ENCODE measurements around the gene SIAH2. TPM values are rescaled to one million over a fixed set of nuclear protein-coding genes. Genes with fewer than 3 reads are reported as not detected.

Gene SIAH2
- total RNA-seq, 2 donors from 2014 or later: 15.6 to 19.2 TPM

DNA sequence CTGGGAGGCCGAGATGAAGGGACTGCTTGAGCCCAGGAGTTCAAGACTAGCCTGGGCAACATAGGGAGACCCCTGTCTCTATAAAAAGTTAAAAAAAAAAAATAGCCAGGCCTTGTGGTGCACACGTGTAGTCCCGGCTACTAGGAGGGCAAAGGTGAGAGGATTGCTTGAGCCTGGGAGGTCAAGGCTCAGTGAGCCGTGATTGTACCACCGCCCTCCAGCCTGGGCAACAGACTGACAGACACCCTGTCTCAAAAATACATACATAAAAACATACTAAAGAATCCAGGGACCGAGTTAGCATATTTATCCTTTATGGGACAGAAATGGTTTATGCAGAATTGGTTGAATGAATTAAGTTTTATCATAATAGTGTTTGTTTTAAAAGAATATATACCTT lies 13.7 kb downstream of the SIAH2 start:
- H3K36me3 Mint-ChIP-seq (ENCODE audit: low read depth): peaks cover 2% of the 10 kb centered on the region
- peaks cover 29% of the 10 kb centered on the region for H3K4me1 Mint-ChIP-seq
- Histone ChIP-seq H3K4me1 (ENCODE audit: control insufficient read depth, insufficient read depth, low read length) (peaks cover 3% of the 10 kb centered on the region), H3K27me3 (ENCODE audit: control insufficient read depth, insufficient read depth, low read length, poor library complexity, severe bottlenecking) (no peaks in the 10 kb centered on the region), H3K9me3 (ENCODE audit: control insufficient read depth, low read length) (no peaks in the 10 kb centered on the region), H3K36me3 (ENCODE audit: control insufficient read depth, insufficient read depth, low read length) (no peaks in the 10 kb centered on the region), H3K27ac (ENCODE audit: low read depth, low read length) (no peak overlapping the region), H3K4me3 (ENCODE audit: low read length) (no peak overlapping the region), H3K9ac (ENCODE audit: extremely low read depth, low read length, poor library complexity, severe bottlenecking) (no peak overlapping the region)
- H3K27me3 Mint-ChIP-seq (ENCODE audit: insufficient read depth): no peaks in the 10 kb centered on the region
- no peaks in the 10 kb centered on the region for H3K9me3 Mint-ChIP-seq
- no peak for DNase-seq
- WGBS, 2 experiments (ENCODE audit: insufficient coverage in 1 of 2, insufficient read length in 1 of 2): 86 to 93% methylated on average over 1 to 5 of the region's 6 CpGs
- TF ChIP-seq, protein P1, sequence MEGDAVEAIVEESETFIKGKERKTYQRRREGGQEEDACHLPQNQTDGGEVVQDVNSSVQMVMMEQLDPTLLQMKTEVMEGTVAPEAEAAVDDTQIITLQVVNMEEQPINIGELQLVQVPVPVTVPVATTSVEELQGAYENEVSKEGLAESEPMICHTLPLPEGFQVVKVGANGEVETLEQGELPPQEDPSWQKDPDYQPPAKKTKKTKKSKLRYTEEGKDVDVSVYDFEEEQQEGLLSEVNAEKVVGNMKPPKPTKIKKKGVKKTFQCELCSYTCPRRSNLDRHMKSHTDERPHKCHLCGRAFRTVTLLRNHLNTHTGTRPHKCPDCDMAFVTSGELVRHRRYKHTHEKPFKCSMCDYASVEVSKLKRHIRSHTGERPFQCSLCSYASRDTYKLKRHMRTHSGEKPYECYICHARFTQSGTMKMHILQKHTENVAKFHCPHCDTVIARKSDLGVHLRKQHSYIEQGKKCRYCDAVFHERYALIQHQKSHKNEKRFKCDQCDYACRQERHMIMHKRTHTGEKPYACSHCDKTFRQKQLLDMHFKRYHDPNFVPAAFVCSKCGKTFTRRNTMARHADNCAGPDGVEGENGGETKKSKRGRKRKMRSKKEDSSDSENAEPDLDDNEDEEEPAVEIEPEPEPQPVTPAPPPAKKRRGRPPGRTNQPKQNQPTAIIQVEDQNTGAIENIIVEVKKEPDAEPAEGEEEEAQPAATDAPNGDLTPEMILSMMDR (conservative IDR thresholded peaks at IDR 0.05): no peak
- H3K27ac Mint-ChIP-seq: no peak overlapping the region
- H3K4me3 Mint-ChIP-seq: no peak overlapping the region

GRCh38 chr3:150748684-150749047 lies 14.3 kb downstream of the SIAH2 start:
- H3K4me3 Mint-ChIP-seq: no peak overlapping the region
- peaks cover 2% of the 10 kb centered on the region for H3K36me3 Mint-ChIP-seq (ENCODE audit: low read depth)
- Histone ChIP-seq H3K4me1 (ENCODE audit: control insufficient read depth, insufficient read depth, low read length) (no peaks in the 10 kb centered on the region), H3K36me3 (ENCODE audit: control insufficient read depth, insufficient read depth, low read length) (no peaks in the 10 kb centered on the region), H3K9ac (ENCODE audit: extremely low read depth, low read length, poor library complexity, severe bottlenecking) (no peak overlapping the region), H3K27me3 (ENCODE audit: control insufficient read depth, insufficient read depth, low read length, poor library complexity, severe bottlenecking) (no peaks in the 10 kb centered on the region), H3K27ac (ENCODE audit: low read depth, low read length) (no peak overlapping the region), H3K9me3 (ENCODE audit: control insufficient read depth, low read length) (no peaks in the 10 kb centered on the region), H3K4me3 (ENCODE audit: low read length) (no peak overlapping the region)
- no peaks in the 10 kb centered on the region for H3K9me3 Mint-ChIP-seq
- H3K27me3 Mint-ChIP-seq (ENCODE audit: insufficient read depth): no peaks in the 10 kb centered on the region
- H3K27ac Mint-ChIP-seq: no peak overlapping the region
- WGBS, 2 experiments (ENCODE audit: insufficient coverage in 1 of 2, insufficient read length in 1 of 2): 91 to 93% methylated on average over 1 of the region's 1 CpG
- TF ChIP-seq, protein P1 (conservative IDR thresholded peaks at IDR 0.05): no peak
- DNase-seq: no peak
- peaks cover 30% of the 10 kb centered on the region for H3K4me1 Mint-ChIP-seq

DNA sequence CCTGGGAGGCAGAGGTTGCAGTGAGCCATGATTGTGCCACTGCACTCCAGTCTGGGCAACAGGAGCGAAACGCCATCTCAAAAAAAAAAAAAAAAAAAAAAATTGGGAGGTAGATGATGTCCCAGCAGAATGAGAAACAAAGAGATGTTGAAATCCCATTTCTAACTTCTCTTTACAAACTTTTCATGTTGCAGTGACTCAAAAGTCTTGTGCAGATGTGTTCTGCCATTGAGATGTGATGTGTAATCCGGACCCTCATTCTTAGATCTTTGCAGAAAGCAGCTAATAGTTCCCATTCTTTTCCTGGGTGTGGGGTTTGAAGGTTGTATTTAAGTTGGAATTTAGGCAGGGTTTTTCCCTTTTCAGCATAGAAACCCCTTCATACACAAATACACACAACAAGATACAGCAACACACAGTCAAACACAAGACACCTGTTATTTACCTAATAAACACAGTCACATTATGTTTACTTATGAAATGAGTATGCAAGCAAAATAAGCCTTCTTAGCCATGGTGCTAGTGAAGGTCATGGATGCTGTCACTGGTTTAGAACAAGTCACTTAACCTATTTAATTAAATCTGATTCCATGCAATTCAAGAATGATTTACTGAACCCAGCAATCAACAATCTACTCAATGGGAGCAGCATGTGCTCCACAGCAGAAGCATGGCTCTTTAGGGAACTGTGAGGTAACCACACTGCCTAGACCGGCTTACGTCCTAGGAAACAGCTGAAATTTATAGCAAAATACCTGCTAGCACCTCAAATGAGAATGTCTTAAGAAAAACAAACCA lies 14.9 kb downstream of the SIAH2 start:
- H3K27me3 ChIP-seq (ENCODE audit: control insufficient read depth, insufficient read depth, low read length, poor library complexity, severe bottlenecking): no peaks in the 10 kb centered on the region
- Mint-ChIP-seq H3K4me3 (no peak overlapping the region), H3K27me3 (ENCODE audit: insufficient read depth) (no peaks in the 10 kb centered on the region), H3K9me3 (no peaks in the 10 kb centered on the region), H3K36me3 (ENCODE audit: low read depth) (peaks cover 2% of the 10 kb centered on the region), H3K4me1 (peaks cover 35% of the 10 kb centered on the region), H3K27ac (no peak overlapping the region)
- H3K9ac ChIP-seq (ENCODE audit: extremely low read depth, low read length, poor library complexity, severe bottlenecking): no peak overlapping the region
- no peaks in the 10 kb centered on the region for H3K36me3 ChIP-seq (ENCODE audit: control insufficient read depth, insufficient read depth, low read length)
- no peaks in the 10 kb centered on the region for H3K4me1 ChIP-seq (ENCODE audit: control insufficient read depth, insufficient read depth, low read length)
- 94 to 100% methylated on average over 1 to 5 of the region's 5 CpGs for WGBS, 2 experiments (ENCODE audit: insufficient coverage in 1 of 2, insufficient read length in 1 of 2)
- no peak for DNase-seq
- H3K9me3 ChIP-seq (ENCODE audit: control insufficient read depth, low read length): no peaks in the 10 kb centered on the region
- H3K4me3 ChIP-seq (ENCODE audit: low read length): no peak overlapping the region
- no peak overlapping the region for H3K27ac ChIP-seq (ENCODE audit: low read depth, low read length)
- TF ChIP-seq, protein P1 (conservative IDR thresholded peaks at IDR 0.05): no peak

All from endodermal cell (in vitro differentiated cells).